Tibial nerve (tissue), 3 donors: Measurements from ENCODE around the gene WFIKKN1.

ENCODE experiments used
- POLR2A ChIP-seq, 2 donors: fragments of 450-650 bp; IDR thresholded peaks; one replicate each; pipeline ENCODE4 v1.6.1; 2017; ENCODE audit warnings: antibody characterized with exemption in 2 of 2, mild to moderate bottlenecking in 2 of 2, moderate library complexity in 2 of 2
- TF ChIP-seq, protein P1 (sequence below), 5 experiments: fragments of 200-600 bp in 3 of 5; fragments of 450-650 bp in 2 of 5; sonication (generic) in 3 of 5; IDR thresholded peaks; one replicate each; pipeline ENCODE4 v1.5.1; 2016 to 2019; ENCODE audit warnings: antibody characterized with exemption in 5 of 5, mild to moderate bottlenecking in 3 of 5, moderate library complexity in 2 of 5

DNA sequence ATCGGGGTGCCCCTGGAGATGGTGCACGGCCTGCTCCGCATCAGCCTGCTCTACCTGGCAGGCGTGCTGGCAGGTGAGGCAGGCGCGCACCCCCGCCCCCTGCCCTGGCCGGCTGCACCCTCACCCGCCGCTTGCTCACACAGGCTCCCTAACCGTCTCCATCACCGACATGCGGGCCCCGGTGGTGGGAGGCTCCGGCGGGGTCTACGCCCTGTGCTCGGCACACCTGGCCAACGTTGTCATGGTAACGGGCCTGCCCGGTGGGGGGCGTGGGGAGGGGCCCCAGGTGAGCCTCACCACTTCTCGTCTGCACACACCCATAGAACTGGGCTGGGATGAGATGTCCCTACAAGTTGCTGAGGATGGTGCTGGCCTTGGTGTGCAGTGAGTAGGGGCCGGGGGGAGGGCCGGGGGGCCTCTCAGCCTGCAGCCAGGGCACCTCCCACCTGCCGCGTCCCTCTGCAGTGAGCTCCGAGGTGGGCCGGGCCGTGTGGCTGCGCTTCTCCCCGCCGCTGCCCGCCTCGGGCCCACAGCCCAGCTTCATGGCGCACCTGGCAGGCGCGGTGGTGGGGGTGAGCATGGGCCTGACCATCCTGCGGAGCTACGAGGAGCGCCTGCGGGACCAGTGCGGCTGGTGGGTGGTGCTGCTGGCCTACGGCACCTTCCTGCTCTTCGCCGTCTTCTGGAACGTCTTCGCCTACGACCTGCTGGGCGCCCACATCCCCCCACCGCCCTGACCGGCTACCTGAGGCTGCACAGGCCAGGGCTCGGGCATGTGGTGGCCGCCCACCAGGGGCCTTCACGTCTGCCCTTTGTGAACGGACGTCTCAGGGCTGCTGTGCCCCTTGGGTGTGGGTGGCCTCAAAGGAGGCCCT, 46.8 kb downstream of the WFIKKN1 start:
- TF ChIP-seq, protein P1, sequence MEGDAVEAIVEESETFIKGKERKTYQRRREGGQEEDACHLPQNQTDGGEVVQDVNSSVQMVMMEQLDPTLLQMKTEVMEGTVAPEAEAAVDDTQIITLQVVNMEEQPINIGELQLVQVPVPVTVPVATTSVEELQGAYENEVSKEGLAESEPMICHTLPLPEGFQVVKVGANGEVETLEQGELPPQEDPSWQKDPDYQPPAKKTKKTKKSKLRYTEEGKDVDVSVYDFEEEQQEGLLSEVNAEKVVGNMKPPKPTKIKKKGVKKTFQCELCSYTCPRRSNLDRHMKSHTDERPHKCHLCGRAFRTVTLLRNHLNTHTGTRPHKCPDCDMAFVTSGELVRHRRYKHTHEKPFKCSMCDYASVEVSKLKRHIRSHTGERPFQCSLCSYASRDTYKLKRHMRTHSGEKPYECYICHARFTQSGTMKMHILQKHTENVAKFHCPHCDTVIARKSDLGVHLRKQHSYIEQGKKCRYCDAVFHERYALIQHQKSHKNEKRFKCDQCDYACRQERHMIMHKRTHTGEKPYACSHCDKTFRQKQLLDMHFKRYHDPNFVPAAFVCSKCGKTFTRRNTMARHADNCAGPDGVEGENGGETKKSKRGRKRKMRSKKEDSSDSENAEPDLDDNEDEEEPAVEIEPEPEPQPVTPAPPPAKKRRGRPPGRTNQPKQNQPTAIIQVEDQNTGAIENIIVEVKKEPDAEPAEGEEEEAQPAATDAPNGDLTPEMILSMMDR (IDR thresholded peaks at IDR 0.05) = no peak
- TF ChIP-seq POLR2A (IDR thresholded peaks at IDR 0.05) = no peak
